HepG2 (cell line): ENCODE measurements around the gene COBL.

Experiments used
- CEBPB ChIP-seq: IDR thresholded peaks from 2 replicates; pipeline ENCODE4 v1.6.1; 2011; ENCODE audit warnings: low read depth, low read length, improper control_type of control experiment, borderline replicate concordance
- HDAC2 ChIP-seq: sonication (generic); formaldehyde crosslinking; IDR thresholded peaks from 2 replicates; pipeline ENCODE4 v1.4.0; 2020; ENCODE audit warnings: missing genetic modification reagents
- HNRNPH1 ChIP-seq: fragments of 200-400 bp; formaldehyde crosslinking; optimal IDR thresholded peaks from 2 replicates; pipeline ENCODE3; 2017; ENCODE audit warnings: mild to moderate bottlenecking, low read depth, low read length
- MAX ChIP-seq: IDR thresholded peaks from 2 replicates; pipeline ENCODE4 v1.6.1; 2012; ENCODE audit warnings: inconsistent platforms
- NFIC ChIP-seq: IDR thresholded peaks from 2 replicates; pipeline ENCODE4 v1.6.1; 2012; ENCODE audit warnings: mild to moderate bottlenecking, low read length, inconsistent platforms
- POLR2A ChIP-seq, 2 experiments: IDR thresholded peaks; 2 replicates each; pipeline ENCODE4 v1.6.1; 2011; ENCODE audit warnings: low read depth in 2 of 2, low read length in 2 of 2, mild to moderate bottlenecking in 1 of 2, moderate library complexity in 1 of 2; ENCODE audit not compliant: insufficient read depth in 1 of 2
- ZNF792 ChIP-seq: IDR thresholded peaks from 2 replicates; pipeline ENCODE4 v1.6.1; 2016

DNA sequence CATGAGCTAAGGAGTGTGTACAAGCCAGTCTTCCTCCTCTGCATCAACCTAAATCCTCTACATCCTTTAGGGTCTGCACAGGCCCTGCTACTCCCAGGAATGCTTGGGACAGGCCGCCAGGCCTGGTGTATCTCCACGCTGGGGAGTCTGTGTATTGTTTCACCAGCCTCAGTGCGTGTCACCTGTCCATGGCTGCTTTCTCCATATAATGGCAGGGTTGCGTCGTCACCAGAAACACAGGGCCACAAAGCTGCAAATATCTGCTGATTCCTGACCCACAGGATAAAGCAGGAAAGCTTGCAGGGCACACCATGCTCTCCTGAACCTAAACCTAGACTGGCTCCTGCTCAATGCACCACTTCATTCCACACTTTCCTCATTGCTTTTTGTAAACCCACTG is 45.6 kb downstream of the COBL start:
- TF ChIP-seq CEBPB (no peak), POLR2A (IDR thresholded peaks at IDR 0.05; ENCODE audit: insufficient read depth in 1 of 2, low read depth in 2 of 2, low read length in 2 of 2) (no peak), HNRNPH1 (no peak), HDAC2 (CRISPR knock-in tag) (no peak), NFIC (no peak), MAX (no peak), ZNF792 (no peak)
